Gastrocnemius medialis (tissue), 4 donors: ENCODE measurements around the gene TMPRSS9. TPM values are rescaled to one million over a fixed set of nuclear protein-coding genes. Genes with fewer than 3 reads are reported as not detected.
A peak's percentile ranks its signal among the peaks of the same experiment; 100 is the strongest.

ENCODE experiments used
- ATAC-seq, 2 donors: fragments of 150-250 bp; one replicate each; pipeline ENCODE4 v1.9.1; 2016
- DNase-seq, 2 donors: peaks; one replicate each; pipeline ENCODE4 v3.0.0-alpha.2; 2019
- H3K27ac ChIP-seq, 4 donors: fragments of 200-600 bp; sonication (generic); 1 replicate in 1 of 4; 2 replicates in 3 of 4; pipeline ENCODE4 v1.5.1; 2016 to 2018; ENCODE audit warnings: mild to moderate bottlenecking in 2 of 4, moderate library complexity in 1 of 4
- H3K27me3 ChIP-seq, 3 donors: fragments of 200-600 bp; sonication (generic) in 2 of 3; 1 replicate in 1 of 3; 2 replicates in 2 of 3; pipeline versions ENCODE4 v1.5.1 to v1.6.0; 2016 to 2019; ENCODE audit warnings: mild to moderate bottlenecking in 1 of 3, moderate library complexity in 1 of 3
- H3K36me3 ChIP-seq, 2 donors: fragments of 200-600 bp; sonication (generic) in 1 of 2; one replicate each; pipeline ENCODE4 v1.5.1; 2017 to 2018
- H3K4me1 ChIP-seq, 2 donors: fragments of 200-600 bp; sonication (generic) in 1 of 2; one replicate each; pipeline ENCODE4 v1.5.1; 2016 to 2017; ENCODE audit warnings: mild to moderate bottlenecking in 2 of 2
- H3K4me3 ChIP-seq, 4 donors: fragments of 200-600 bp; sonication (generic) in 3 of 4; 1 replicate in 1 of 4; 2 replicates in 3 of 4; pipeline ENCODE4 v1.5.1; 2016 to 2019; ENCODE audit warnings: mild to moderate bottlenecking in 2 of 4
- H3K9me3 ChIP-seq, 3 donors: fragments of 200-600 bp; sonication (generic) in 2 of 3; 1 replicate in 1 of 3; 2 replicates in 2 of 3; pipeline ENCODE4 v1.5.1; 2016 to 2019
- POLR2A ChIP-seq, 2 donors: fragments of 450-650 bp; IDR thresholded peaks; one replicate each; pipeline ENCODE4 v1.6.1; 2017; ENCODE audit warnings: antibody characterized with exemption in 2 of 2, mild to moderate bottlenecking in 2 of 2, moderate library complexity in 2 of 2
- in situ Hi-C, 4 donors: fragments of 200-750 bp; cut with MboI; loops; one replicate each; pipeline versions ENCODE4 v1.15.0 to v1.8.0; 2017; ENCODE audit warnings: low sequenced_read_pairs in 4 of 4
- intact Hi-C: fragments of 100-400 bp; cut with DNase I; formaldehyde crosslinking; loops from one replicate; pipeline ENCODE4 v1.15.1; 2023; ENCODE audit warnings: low total_unique reads
- total RNA-seq, 4 donors: library from RNA; depleted of rRNA; stranded (reverse); fragments of >200 nt; gene quantifications; one replicate each; pipeline versions ENCODE4 v1.1.0 to v1.2.3, GENCODE V29; 2016
- TF ChIP-seq, protein P1 (sequence below), 5 experiments: fragments of 450-650 bp in 3 of 5; fragments of 200-600 bp in 2 of 5; sonication (generic) in 2 of 5; IDR thresholded peaks in 4 of 5; conservative IDR thresholded peaks in 1 of 5; 1 replicate in 4 of 5; 2 replicates in 1 of 5; pipeline ENCODE4 v1.5.1; 2016 to 2019; ENCODE audit warnings: antibody characterized with exemption in 5 of 5, mild to moderate bottlenecking in 3 of 5, moderate library complexity in 3 of 5

The TMPRSS9 gene
- total RNA-seq, 4 donors from 2014 or later: not detected

DNA sequence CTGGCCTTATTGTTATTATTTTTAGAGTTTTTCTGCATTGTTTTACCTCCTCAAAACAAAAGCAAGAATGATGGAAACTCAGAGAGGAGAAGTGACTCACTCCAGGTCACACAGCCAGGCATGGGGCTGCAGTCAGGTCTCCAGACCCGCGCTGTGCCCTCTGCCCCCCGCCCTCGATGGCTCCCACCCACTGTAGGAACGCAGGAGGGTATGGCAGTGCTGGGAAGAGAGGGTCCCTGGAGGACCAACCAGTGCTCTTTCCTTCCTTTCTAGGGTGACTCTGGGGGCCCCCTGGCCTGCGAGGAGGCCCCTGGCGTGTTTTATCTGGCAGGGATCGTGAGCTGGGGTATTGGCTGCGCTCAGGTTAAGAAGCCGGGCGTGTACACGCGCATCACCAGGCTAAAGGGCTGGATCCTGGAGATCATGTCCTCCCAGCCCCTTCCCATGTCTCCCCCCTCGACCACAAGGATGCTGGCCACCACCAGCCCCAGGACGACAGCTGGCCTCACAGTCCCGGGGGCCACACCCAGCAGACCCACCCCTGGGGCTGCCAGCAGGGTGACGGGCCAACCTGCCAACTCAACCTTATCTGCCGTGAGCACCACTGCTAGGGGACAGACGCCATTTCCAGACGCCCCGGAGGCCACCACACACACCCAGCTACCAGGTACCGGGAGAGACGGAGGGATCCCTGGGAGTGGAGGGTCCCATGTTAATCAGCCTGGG is 61.7 kb downstream of the TMPRSS9 start:
- no peaks in the 10 kb centered on the region for H3K9me3 ChIP-seq
- TF ChIP-seq, protein P1, sequence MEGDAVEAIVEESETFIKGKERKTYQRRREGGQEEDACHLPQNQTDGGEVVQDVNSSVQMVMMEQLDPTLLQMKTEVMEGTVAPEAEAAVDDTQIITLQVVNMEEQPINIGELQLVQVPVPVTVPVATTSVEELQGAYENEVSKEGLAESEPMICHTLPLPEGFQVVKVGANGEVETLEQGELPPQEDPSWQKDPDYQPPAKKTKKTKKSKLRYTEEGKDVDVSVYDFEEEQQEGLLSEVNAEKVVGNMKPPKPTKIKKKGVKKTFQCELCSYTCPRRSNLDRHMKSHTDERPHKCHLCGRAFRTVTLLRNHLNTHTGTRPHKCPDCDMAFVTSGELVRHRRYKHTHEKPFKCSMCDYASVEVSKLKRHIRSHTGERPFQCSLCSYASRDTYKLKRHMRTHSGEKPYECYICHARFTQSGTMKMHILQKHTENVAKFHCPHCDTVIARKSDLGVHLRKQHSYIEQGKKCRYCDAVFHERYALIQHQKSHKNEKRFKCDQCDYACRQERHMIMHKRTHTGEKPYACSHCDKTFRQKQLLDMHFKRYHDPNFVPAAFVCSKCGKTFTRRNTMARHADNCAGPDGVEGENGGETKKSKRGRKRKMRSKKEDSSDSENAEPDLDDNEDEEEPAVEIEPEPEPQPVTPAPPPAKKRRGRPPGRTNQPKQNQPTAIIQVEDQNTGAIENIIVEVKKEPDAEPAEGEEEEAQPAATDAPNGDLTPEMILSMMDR (IDR thresholded peaks at IDR 0.05 in 4 of 5, conservative IDR thresholded peaks at IDR 0.05 in 1 of 5): no peak
- no peak for TF ChIP-seq POLR2A (IDR thresholded peaks at IDR 0.05)
- peaks cover 14 to 15% of the 10 kb centered on the region in 2 donors for H3K4me1 ChIP-seq
- intact Hi-C loops: no loop called here
- ATAC-seq (no peak), DNase-seq (no peak)
- H3K36me3 ChIP-seq: no peaks in the 10 kb centered on the region
- in situ Hi-C loops: no loop called here
- H3K4me3 ChIP-seq: no peak overlapping the region
- no peaks in the 10 kb centered on the region for H3K27me3 ChIP-seq
- H3K27ac ChIP-seq: no peak overlapping the region

- DNase-seq (no peak), ATAC-seq (no peak)
- peak overlapping the region in 2 of 4 donors; percentile 4 to 57 for H3K27ac ChIP-seq
- H3K27me3 ChIP-seq: no peaks in the 10 kb centered on the region
- intact Hi-C loops: no loop called here
- H3K4me3 ChIP-seq: no peak overlapping the region
- no peaks in the 10 kb centered on the region for H3K9me3 ChIP-seq
- H3K4me1 ChIP-seq: peaks cover 19 to 25% of the 10 kb centered on the region in 2 donors
- no peaks in the 10 kb centered on the region for H3K36me3 ChIP-seq
- in situ Hi-C loops: no loop called here
- TF ChIP-seq, protein P1 (IDR thresholded peaks at IDR 0.05 in 4 of 5, conservative IDR thresholded peaks at IDR 0.05 in 1 of 5): no peak
- no peak for TF ChIP-seq POLR2A (IDR thresholded peaks at IDR 0.05)
Measured at GRCh38 chr19:2423071-2423914, 63.2 kb downstream of the TMPRSS9 start.

- Histone ChIP-seq H3K27ac (peak overlapping the region in 1 of 4 donors; percentile 57), H3K4me1 (peaks cover 23 to 30% of the 10 kb centered on the region in 2 donors), H3K36me3 (no peaks in the 10 kb centered on the region), H3K27me3 (no peaks in the 10 kb centered on the region), H3K9me3 (no peaks in the 10 kb centered on the region), H3K4me3 (no peak overlapping the region)
- no peak for DNase-seq
- TF ChIP-seq, protein P1 (IDR thresholded peaks at IDR 0.05 in 4 of 5, conservative IDR thresholded peaks at IDR 0.05 in 1 of 5): no peak
- intact Hi-C loops: no loop called here
- ATAC-seq: no peak
- in situ Hi-C loops: no loop called here
Measured at GRCh38 chr19:2423915-2424685, 64.0 kb downstream of the TMPRSS9 start.

- no peaks in the 10 kb centered on the region for H3K36me3 ChIP-seq
- no peak for ATAC-seq
- DNase-seq: peak; percentile 29 to 59
- H3K4me1 ChIP-seq: peaks cover 23 to 30% of the 10 kb centered on the region in 2 donors
- H3K9me3 ChIP-seq: no peaks in the 10 kb centered on the region
- intact Hi-C loops: no loop called here
- no peaks in the 10 kb centered on the region for H3K27me3 ChIP-seq
- TF ChIP-seq, protein P1 (IDR thresholded peaks at IDR 0.05 in 4 of 5, conservative IDR thresholded peaks at IDR 0.05 in 1 of 5): peak; percentile 20 to 59 (median 37)
- no peak for TF ChIP-seq POLR2A (IDR thresholded peaks at IDR 0.05)
- in situ Hi-C loops: no loop called here
- no peak overlapping the region for H3K4me3 ChIP-seq
- H3K27ac ChIP-seq: peak overlapping the region; percentile 89 to 98 (median 92)
Measured at GRCh38 chr19:2424686-2425621, 64.9 kb downstream of the TMPRSS9 start.
